Thymus (tissue), 11 donors: ENCODE data around the gene IFIT1. TPM values are rescaled to one million over a fixed set of nuclear protein-coding genes. Genes with fewer than 3 reads are reported as not detected.

ENCODE experiments used
- DNase-seq, 9 donors: peaks; one replicate each; pipeline ENCODE4 v3.0.0-alpha.2; 2013; ENCODE audit warnings: low spot score in 9 of 9, low read depth in 6 of 9, missing footprints in 1 of 9
- H3K27ac ChIP-seq, 2 donors: one replicate each; pipeline ENCODE4 v1.5.1; 2013; ENCODE audit warnings: control low read depth in 1 of 2, low read depth in 1 of 2, low read length in 1 of 2, mild to moderate bottlenecking in 1 of 2, moderate library complexity in 1 of 2
- H3K27me3 ChIP-seq, 2 donors: one replicate each; pipeline ENCODE4 v1.5.1; 2013; ENCODE audit warnings: low read length in 1 of 2; ENCODE audit not compliant: control insufficient read depth in 2 of 2, insufficient read depth in 1 of 2
- H3K36me3 ChIP-seq, 2 donors: one replicate each; pipeline ENCODE4 v1.5.1; 2013; ENCODE audit warnings: low read length in 1 of 2, mild to moderate bottlenecking in 1 of 2, moderate library complexity in 1 of 2; ENCODE audit not compliant: control insufficient read depth in 2 of 2, insufficient read depth in 2 of 2
- H3K4me1 ChIP-seq, 2 donors: one replicate each; pipeline ENCODE4 v1.5.1; 2013; ENCODE audit warnings: low read length in 2 of 2; ENCODE audit not compliant: control insufficient read depth in 2 of 2, insufficient read depth in 2 of 2
- H3K4me3 ChIP-seq, 2 donors: one replicate each; pipeline ENCODE4 v1.5.1; 2013; ENCODE audit warnings: low read length in 2 of 2, control low read depth in 1 of 2, mild to moderate bottlenecking in 1 of 2
- H3K9me3 ChIP-seq, 2 donors: one replicate each; pipeline ENCODE4 v1.5.1; 2013; ENCODE audit warnings: low read length in 1 of 2, mild to moderate bottlenecking in 1 of 2; ENCODE audit not compliant: control insufficient read depth in 2 of 2, insufficient read depth in 1 of 2
- WGBS: extraction: QIAGEN DNeasy Blood & Tissue Kit; methylation state at CpG from one replicate; pipeline ENCODE4 v1.1.7; 2013; 5-methylcytosine and 5-hydroxymethylcytosine counted together
- polyA plus RNA-seq: library from polyadenylated mRNA; stranded (reverse); fragments of 200-250 nt; gene quantifications from one replicate; pipeline ENCODE4 v1.2.3, GENCODE V29; 2013
- total RNA-seq: library from RNA; stranded (reverse); fragments of 120-200 nt; gene quantifications from one replicate; pipeline ENCODE4 v1.2.4, GENCODE V29; 2013
- donor health status: healthy.

Gene IFIT1
- total and polyA plus RNA-seq, 2 donors = 43.4 to 48.4 TPM

DNA sequence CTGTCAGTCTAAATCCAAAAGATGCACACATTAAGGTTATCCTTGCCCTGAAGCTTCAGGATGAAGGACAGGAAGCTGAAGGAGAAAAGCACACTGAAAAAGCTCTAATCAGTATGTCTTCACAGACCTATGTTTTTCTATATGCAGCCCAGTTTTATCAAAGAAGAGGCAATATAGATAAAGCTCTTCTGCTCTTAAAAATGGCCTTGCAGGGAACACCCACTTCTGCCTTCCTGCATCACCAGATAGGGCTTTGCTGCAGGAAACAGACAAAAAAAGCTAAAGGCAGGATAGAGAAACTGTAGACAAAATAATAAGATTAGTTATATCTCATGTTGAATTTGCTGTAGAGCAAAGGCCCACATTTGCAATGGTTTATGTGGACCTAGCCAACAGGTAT is 29.5 kb upstream of the IFIT1 start:
- no peaks in the 10 kb centered on the region for H3K4me1 ChIP-seq
- no peak for DNase-seq
- no peak overlapping the region for H3K27ac ChIP-seq
- H3K36me3 ChIP-seq = no peaks in the 10 kb centered on the region
- no peak overlapping the region for H3K4me3 ChIP-seq
- no peaks in the 10 kb centered on the region for H3K9me3 ChIP-seq
- no peaks in the 10 kb centered on the region for H3K27me3 ChIP-seq

DNA sequence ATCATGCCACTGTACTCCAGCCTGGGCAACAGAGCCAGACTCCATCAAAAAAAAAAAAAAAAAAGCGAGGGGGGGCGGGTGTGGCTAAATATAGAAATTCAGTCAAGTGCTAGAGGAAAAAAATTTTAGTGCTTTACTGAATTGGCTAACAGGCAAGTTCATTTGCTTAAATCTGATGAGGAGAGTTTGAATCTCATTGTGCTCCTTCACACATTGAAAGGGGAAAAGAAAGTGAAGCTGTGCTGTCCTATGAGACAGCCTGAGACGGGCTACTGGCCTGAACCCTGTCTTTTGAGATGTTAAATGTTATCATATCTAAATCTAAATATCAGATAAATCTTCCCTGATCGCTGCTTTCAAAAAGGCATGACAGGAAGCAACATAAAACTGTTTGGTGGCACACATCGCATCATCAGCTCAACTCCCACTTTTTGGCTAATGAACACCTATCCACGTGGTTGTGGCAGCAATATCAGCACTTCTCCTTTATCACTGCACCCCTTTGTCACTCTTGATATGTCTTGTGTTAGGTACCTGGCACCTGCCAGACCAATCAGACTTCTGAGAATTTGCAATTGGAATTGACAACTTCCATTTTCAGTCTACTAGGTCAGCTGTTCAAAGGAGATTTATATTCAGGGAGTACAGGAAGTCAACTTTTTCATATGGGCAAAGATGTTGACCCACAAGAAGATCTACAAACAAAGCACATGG is 28.5 kb upstream of the IFIT1 start:
- 80% methylated on average over 6 of the region's 6 CpGs for WGBS
- DNase-seq = no peak

DNA sequence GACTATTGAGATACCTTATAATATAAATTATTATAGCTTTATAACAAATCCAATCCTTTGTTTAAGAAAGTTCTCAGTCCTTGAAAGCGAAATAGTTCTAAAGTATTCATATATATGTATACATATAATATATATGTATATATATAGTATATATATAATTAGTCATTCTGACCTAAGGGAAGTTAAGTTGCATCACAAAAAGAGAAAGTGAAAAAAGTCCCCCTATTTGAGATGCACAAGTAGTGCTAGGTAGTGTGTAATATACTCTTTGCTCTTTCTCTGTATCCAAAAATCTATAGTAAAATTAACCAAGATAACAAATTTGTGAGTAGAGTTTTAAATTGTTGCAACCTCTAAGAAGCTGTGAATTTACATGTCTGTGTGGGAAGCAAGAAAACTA is 27.9 kb upstream of the IFIT1 start:
- Histone ChIP-seq H3K27me3 (no peaks in the 10 kb centered on the region), H3K36me3 (no peaks in the 10 kb centered on the region), H3K9me3 (no peaks in the 10 kb centered on the region), H3K27ac (no peak overlapping the region), H3K4me1 (peaks cover 0 to 3% of the 10 kb centered on the region in 2 donors), H3K4me3 (no peak overlapping the region)
- 99% methylated on average over 1 of the region's 1 CpG for WGBS
- DNase-seq = no peak

More for the DNA sequence above, 28.5 kb upstream of the IFIT1 start:
- Histone ChIP-seq H3K4me3 (no peak overlapping the region), H3K9me3 (no peaks in the 10 kb centered on the region), H3K27ac (no peak overlapping the region), H3K27me3 (no peaks in the 10 kb centered on the region), H3K4me1 (no peaks in the 10 kb centered on the region), H3K36me3 (no peaks in the 10 kb centered on the region)

DNA sequence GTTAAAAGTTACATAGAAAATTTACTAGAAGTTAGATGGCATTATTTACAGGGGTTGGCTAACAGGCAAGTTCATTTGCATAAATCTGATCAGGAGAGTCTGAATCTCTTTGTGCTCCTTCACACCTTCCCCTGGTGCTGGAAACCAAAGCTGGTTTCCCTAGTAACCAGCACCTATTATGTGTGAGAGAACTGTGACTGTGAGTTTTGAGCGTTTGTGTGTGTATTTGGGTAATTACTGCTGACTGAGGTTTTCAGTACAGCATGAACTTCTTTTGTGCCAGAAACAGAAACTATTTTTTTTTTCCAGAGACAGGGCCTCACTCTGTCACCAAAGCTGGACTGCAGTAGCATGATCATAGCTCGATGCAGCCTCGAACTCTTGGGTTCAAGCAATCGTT is 24.9 kb upstream of the IFIT1 start:
- Histone ChIP-seq H3K36me3 (no peaks in the 10 kb centered on the region), H3K27me3 (no peaks in the 10 kb centered on the region), H3K27ac (no peak overlapping the region), H3K4me1 (peaks cover 0 to 3% of the 10 kb centered on the region in 2 donors), H3K4me3 (no peak overlapping the region), H3K9me3 (no peaks in the 10 kb centered on the region)
- 81% methylated on average over 4 of the region's 4 CpGs for WGBS
- DNase-seq = peak in 2 of 9 donors; percentile 4 to 39

- no peak overlapping the region for H3K27ac ChIP-seq
Observed at GRCh38 chr10:89368129-89368528, 24.3 kb upstream of the IFIT1 start.

DNA sequence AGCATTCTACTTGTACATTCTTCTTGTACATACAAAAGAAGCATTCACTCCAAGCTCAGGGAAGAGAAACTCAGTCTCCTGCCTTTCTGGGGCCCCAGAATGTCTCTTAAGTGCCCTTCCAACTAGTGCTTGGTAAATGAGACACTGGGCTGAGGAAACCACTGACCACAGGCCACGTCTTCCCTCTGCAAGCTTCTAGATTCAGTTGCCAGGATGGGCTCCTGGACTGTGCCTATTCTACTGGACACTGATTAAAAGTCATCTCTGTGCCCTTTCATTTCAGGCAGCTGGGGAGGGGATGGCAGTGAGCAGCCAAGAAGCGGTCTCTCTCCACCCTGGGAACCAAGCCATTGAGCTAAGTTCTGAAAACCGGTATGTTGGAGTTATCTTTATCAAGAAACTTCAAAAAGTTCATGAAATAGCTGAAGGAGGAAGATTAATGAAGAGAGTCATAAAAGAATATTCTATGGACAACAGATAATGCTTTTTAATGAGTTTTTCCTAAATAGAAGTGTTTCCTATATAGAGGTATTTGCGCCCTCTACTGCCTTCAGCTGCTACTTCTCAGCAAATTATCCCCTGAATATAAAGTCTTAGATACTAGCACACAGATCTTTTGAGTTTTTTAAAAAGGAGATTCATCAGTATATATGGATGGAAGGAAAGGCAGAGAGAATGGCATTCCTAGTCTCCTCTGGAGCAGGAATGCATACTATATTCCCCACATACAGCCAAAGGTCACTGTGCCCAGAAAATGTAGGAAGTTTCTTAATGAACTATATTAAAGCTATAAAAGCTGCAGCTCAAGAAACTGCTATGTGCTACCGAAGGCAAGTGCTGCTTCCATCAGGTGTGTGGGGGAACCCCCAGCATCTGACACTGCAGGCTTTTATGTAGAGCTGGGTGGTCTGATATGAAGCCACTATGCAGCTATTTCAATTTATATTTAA is 23.0 kb upstream of the IFIT1 start:
- Histone ChIP-seq H3K4me3 (no peak overlapping the region), H3K4me1 (peaks cover 0 to 3% of the 10 kb centered on the region in 2 donors), H3K27me3 (no peaks in the 10 kb centered on the region), H3K36me3 (no peaks in the 10 kb centered on the region), H3K9me3 (no peaks in the 10 kb centered on the region), H3K27ac (no peak overlapping the region)
- peak in 1 of 9 donors; percentile 42 for DNase-seq
- WGBS = 79% methylated on average over 5 of the region's 5 CpGs

More at GRCh38 chr10:89368129-89368528, 24.3 kb upstream of the IFIT1 start:
- H3K27me3 ChIP-seq = no peaks in the 10 kb centered on the region
- DNase-seq = no peak
- H3K4me1 ChIP-seq = peaks cover 0 to 3% of the 10 kb centered on the region in 2 donors
- no peaks in the 10 kb centered on the region for H3K36me3 ChIP-seq
- WGBS = 89% methylated on average over 1 of the region's 1 CpG
- no peak overlapping the region for H3K4me3 ChIP-seq
- no peaks in the 10 kb centered on the region for H3K9me3 ChIP-seq

- Histone ChIP-seq H3K9me3 (no peaks in the 10 kb centered on the region), H3K27me3 (no peaks in the 10 kb centered on the region), H3K4me1 (peaks cover 0 to 6% of the 10 kb centered on the region in 2 donors), H3K27ac (no peak overlapping the region), H3K4me3 (no peak overlapping the region), H3K36me3 (no peaks in the 10 kb centered on the region)
- no peak for DNase-seq
Observed at GRCh38 chr10:89371079-89371478, 21.3 kb upstream of the IFIT1 start.

GRCh38 chr10:89371987-89372386 is 20.4 kb upstream of the IFIT1 start:
- H3K36me3 ChIP-seq = no peaks in the 10 kb centered on the region
- no peaks in the 10 kb centered on the region for H3K9me3 ChIP-seq
- no peak overlapping the region for H3K4me3 ChIP-seq
- H3K27me3 ChIP-seq = no peaks in the 10 kb centered on the region
- no peak overlapping the region for H3K27ac ChIP-seq
- DNase-seq = no peak
- H3K4me1 ChIP-seq = peaks cover 0 to 6% of the 10 kb centered on the region in 2 donors
- WGBS = 67% methylated on average over 3 of the region's 3 CpGs
